Stimulated activated effector memory CD8-positive, alpha-beta T cell treated with anti-CD3 and anti-CD28 coated beads, Interleukin-12 subunit alpha, Interleukin-12 subunit beta, amount 100 ng/mL, for 72 hours (primary cell): ENCODE measurements around the gene ZNF423.
"Not testable (repeated sequence)": the region's sequence is repeated elsewhere in the genome, so short reads cannot be mapped to it uniquely, and the experiment has no call there.

Source experiments
- ATAC-seq: fragments of 150-1000 bp; cut with Tn5 transposase; 2 replicates; pipeline ENCODE4 v1.10.0; 2021
- DNase-seq, 2 donors: peaks; one replicate each; pipeline ENCODE4 v3.0.0; 2021 to 2022; ENCODE audit warnings: low spot score in 2 of 2
- H3K27ac Mint-ChIP-seq: one replicate; pipeline ENCODE4 v1.8.0; 2022; ENCODE audit warnings: mild to moderate bottlenecking, mixed read lengths
- H3K36me3 Mint-ChIP-seq: one replicate; pipeline ENCODE4 v1.8.0; 2022; ENCODE audit warnings: mild to moderate bottlenecking, mixed read lengths
- H3K4me1 Mint-ChIP-seq: one replicate; pipeline ENCODE4 v1.8.0; 2022; ENCODE audit warnings: mixed read lengths
- H3K4me3 Mint-ChIP-seq: one replicate; pipeline ENCODE4 v1.8.0; 2022; ENCODE audit warnings: mild to moderate bottlenecking, mixed read lengths
- H3K9me3 Mint-ChIP-seq: one replicate; pipeline ENCODE4 v1.8.0; 2022; ENCODE audit warnings: mixed read lengths

The ZNF423 gene

DNA sequence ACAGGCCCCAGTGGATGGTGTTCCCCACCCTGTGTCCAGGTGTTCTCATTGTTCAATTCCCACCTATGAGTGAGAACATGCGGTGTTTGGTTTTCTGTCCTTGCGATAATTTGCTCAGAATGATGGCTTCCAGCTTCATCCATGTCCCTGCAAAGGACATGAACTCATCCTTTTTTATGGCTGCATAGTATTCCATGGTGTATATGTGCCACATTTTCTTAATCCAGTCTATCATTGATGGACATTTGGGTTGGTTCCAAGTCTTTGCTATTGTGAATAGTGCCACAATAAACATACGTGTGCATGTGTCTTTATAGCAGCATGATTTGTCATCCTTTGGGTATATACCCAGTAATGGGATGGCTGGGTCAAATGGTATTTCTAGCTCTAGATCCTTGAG, 22.6 kb upstream of the ZNF423 start:
- H3K36me3 Mint-ChIP-seq, ATAC-seq, H3K27ac Mint-ChIP-seq, H3K4me3 Mint-ChIP-seq, H3K4me1 Mint-ChIP-seq, DNase-seq, H3K9me3 Mint-ChIP-seq: not testable (repeated sequence)

DNA sequence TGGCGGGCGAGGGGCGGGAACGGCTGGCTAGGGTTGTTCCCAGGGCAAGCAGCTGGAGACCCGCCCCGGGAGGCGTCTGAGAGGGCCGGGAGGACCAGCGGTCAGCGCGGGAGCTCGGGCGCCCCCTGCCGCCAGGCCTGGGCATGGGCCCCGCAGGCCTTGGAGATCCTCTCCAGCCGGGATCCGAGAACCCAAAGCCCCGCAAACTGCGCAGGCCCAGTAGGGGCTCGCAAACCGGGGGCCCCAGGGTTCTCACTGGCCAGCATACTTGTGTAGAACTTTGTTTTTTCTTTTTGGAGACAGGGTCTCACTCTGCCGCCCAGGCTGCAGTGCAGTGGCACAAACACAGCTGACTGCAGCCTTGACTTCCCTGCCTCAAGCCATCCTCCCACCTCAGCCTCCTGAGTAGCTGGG, 20.8 kb upstream of the ZNF423 start:
- H3K9me3 Mint-ChIP-seq, result no peaks in the 10 kb centered on the region
- H3K4me1 Mint-ChIP-seq, result no peaks in the 10 kb centered on the region
- H3K4me3 Mint-ChIP-seq, result no peak overlapping the region
- H3K36me3 Mint-ChIP-seq, result no peaks in the 10 kb centered on the region
- DNase-seq (peak; percentile 42 to 73), ATAC-seq (peak; percentile 36)
- no peak overlapping the region for H3K27ac Mint-ChIP-seq

GRCh38 chr16:49875806-49876715, 20.1 kb upstream of the ZNF423 start:
- ATAC-seq (no peak), DNase-seq (no peak)
- Mint-ChIP-seq H3K9me3 (no peaks in the 10 kb centered on the region), H3K4me3 (no peak overlapping the region), H3K4me1 (no peaks in the 10 kb centered on the region), H3K27ac (no peak overlapping the region), H3K36me3 (no peaks in the 10 kb centered on the region)

DNA sequence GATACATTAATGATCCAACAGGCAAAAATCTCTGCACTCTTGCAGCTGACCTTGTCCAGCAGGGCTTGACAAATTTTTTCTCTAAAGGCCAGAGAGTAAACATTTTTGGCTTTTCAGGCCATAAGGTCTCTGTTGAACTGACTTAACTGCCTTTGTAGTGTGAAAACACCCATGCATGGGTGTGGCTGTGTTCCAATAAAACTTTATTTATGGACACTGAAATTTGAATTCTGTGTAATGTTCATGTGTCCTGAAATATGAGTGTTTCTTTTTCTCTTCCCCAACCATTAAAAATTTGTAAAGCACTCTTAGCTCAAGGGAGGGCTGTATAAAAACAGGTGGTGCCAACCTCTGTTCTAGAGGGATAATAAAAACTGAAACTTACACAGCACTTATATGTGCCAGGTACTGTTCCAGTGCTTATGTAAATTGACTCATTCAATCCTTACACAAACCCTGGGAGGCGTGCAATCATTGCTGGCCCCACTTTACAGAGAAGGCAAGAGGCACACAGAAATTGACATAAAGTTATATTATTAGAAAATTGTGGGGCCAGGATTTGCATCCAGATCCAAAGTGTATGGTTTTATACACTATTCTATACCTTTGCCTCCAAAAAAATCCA, 18.8 kb upstream of the ZNF423 start:
- ATAC-seq (no peak), DNase-seq (no peak)
- no peaks in the 10 kb centered on the region for H3K9me3 Mint-ChIP-seq
- no peak overlapping the region for H3K4me3 Mint-ChIP-seq
- no peaks in the 10 kb centered on the region for H3K36me3 Mint-ChIP-seq
- H3K4me1 Mint-ChIP-seq, result no peaks in the 10 kb centered on the region
- no peak overlapping the region for H3K27ac Mint-ChIP-seq

DNA sequence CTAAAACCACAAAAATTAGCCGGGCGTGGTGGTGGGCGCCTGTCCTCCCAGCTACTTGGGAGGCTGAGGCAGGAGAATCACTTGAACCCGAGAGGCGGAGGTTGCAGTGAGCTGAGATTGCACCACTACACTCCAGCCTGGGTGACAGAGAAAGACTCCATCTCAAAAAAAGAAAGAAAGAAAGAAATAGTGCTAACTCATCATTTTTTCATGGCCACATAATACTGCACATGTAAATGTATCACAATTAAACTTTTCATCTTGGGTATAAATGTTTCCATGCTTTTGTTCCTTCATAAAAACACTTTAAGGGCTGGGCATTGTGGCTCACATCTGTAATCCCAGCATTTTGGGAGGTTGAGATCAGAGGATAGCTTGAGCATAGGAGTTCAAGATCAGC, 15.9 kb upstream of the ZNF423 start:
- not testable (repeated sequence) for H3K9me3 Mint-ChIP-seq, DNase-seq, H3K4me1 Mint-ChIP-seq, ATAC-seq, H3K36me3 Mint-ChIP-seq, H3K4me3 Mint-ChIP-seq, H3K27ac Mint-ChIP-seq

- ATAC-seq (no peak), DNase-seq (no peak)
- Mint-ChIP-seq H3K4me3 (no peak overlapping the region), H3K27ac (no peak overlapping the region), H3K36me3 (no peaks in the 10 kb centered on the region), H3K9me3 (no peaks in the 10 kb centered on the region), H3K4me1 (no peaks in the 10 kb centered on the region)
Observed at GRCh38 chr16:49869731-49870130, 13.8 kb upstream of the ZNF423 start.

DNA sequence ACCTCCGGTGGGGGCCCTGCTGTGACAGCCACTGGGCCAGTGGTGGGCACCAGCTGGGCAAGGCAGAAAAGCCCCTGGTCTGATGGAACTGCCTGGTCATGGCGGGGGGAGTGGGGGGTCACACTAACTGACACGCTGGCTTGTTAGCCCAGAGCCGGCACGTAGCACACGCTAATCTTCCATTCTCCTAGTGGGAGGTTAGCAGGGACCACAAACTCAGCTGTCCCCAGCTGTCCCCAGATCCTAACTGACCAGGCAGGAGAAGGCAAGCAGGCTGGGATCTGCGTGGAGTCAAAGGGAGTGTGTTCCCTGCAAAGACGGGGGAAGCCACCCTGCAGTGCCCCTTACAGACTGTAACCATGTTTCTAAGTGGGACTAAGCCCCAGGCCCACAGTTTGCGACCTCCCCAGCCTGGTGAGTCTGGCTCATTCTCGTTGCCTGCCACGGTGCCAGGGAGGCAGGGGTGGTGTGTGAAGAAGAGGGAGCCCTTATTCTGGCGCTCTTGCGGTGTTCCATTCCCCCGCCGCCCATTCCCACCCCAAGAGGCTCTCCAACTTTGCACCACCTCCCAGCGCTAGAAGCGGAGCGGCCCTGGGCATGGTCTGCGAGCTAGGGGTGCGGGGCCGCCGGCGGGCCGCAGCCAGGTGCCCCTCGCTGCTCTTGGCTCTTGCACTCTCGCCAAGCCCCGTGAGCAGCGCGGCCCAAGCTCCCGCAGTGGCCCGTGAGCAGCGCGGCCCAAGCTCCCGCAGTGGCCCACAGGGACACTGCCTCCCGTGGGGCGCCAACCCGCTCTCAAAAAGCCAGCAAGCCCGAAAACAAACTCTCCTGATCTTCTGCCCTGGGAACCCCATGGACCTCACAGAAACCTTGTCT, 12.1 kb upstream of the ZNF423 start:
- DNase-seq (no peak), ATAC-seq (no peak)
- Mint-ChIP-seq H3K4me3 (no peak overlapping the region), H3K4me1 (no peaks in the 10 kb centered on the region), H3K36me3 (no peaks in the 10 kb centered on the region), H3K27ac (no peak overlapping the region), H3K9me3 (no peaks in the 10 kb centered on the region)

DNA sequence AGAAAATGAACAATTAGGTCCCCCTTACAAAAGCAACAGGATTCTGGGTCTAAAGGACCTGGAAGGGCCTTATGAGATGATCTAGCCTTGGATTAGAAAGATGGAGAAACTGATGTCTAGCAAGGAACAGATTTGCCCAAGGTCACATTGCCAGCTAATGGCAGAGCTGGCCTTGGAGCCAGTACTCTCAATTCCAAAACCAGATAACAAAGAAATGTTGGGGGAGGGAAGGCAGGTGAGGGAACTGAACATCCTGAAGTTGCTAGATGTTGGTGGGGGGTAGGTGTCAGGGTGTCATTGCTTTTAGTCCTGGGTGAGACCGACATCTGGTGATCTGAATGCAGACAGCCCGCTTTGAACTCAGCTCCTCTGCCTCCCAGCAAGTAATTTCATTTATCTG, 11.3 kb upstream of the ZNF423 start:
- Mint-ChIP-seq H3K9me3 (no peaks in the 10 kb centered on the region), H3K4me3 (no peak overlapping the region), H3K36me3 (no peaks in the 10 kb centered on the region), H3K4me1 (no peaks in the 10 kb centered on the region), H3K27ac (no peak overlapping the region)
- DNase-seq (no peak), ATAC-seq (no peak)

DNA sequence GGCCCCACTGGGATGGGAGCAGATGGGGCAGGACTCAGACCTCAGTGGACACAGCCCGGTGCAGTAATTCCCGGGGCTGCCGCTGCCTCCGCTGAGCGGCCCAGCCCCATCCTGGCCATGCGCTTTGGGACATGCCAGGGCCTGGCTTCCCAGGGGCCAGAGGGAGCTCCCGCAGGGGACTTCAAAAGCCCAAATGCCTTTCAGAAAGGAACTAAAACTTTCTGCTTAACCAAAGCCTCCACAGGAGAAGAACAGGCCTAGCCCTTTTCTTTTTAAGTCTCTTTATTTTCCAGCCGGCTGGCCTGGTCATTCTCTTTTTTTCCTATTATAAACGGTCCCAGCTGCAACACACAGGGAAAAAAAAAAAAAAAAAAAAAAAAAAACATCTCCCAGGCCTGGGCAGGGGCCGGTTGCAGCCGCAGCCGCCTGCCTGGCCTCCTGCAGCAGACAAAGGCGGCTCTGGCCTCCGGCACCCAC, 10.7 kb upstream of the ZNF423 start:
- Mint-ChIP-seq H3K27ac (no peak overlapping the region), H3K4me3 (no peak overlapping the region), H3K9me3 (no peaks in the 10 kb centered on the region), H3K36me3 (no peaks in the 10 kb centered on the region), H3K4me1 (no peaks in the 10 kb centered on the region)
- DNase-seq, result no peak
- no peak for ATAC-seq

- Mint-ChIP-seq H3K27ac (no peak overlapping the region), H3K4me1 (peaks cover 8% of the 10 kb centered on the region), H3K36me3 (peaks cover 1% of the 10 kb centered on the region), H3K9me3 (no peaks in the 10 kb centered on the region), H3K4me3 (no peak overlapping the region)
- DNase-seq, result no peak
- no peak for ATAC-seq
Observed at GRCh38 chr16:49862694-49863093, 6.8 kb upstream of the ZNF423 start.

GRCh38 chr16:49861299-49861698, 5.4 kb upstream of the ZNF423 start:
- H3K4me1 Mint-ChIP-seq, result peaks cover 13% of the 10 kb centered on the region
- ATAC-seq, result no peak
- H3K9me3 Mint-ChIP-seq, result no peaks in the 10 kb centered on the region
- H3K36me3 Mint-ChIP-seq, result peaks cover 6% of the 10 kb centered on the region
- no peak overlapping the region for H3K27ac Mint-ChIP-seq
- no peak for DNase-seq
- H3K4me3 Mint-ChIP-seq, result no peak overlapping the region

DNA sequence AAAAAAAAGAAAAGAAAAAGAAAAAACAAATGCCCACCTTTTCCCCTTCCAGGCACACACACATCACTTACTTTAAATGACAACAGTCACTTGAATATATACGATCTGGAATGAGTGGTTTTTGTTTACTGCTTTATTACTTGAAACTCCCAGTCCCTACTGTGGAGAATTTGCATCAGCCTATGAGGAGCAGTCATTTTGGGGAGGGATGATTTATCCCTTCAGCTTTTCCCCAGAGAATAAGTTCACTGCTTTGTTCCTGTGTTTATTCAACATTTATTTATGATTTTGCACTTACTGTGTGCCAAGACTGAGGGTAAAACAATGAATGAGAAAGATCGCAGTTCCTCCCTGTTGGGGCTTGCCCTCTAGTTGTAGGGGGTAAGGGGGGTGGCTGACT, 4.7 kb upstream of the ZNF423 start:
- Mint-ChIP-seq H3K9me3 (no peaks in the 10 kb centered on the region), H3K4me3 (no peak overlapping the region), H3K36me3 (peaks cover 6% of the 10 kb centered on the region), H3K4me1 (peaks cover 13% of the 10 kb centered on the region), H3K27ac (no peak overlapping the region)
- DNase-seq, result no peak
- ATAC-seq, result no peak

DNA sequence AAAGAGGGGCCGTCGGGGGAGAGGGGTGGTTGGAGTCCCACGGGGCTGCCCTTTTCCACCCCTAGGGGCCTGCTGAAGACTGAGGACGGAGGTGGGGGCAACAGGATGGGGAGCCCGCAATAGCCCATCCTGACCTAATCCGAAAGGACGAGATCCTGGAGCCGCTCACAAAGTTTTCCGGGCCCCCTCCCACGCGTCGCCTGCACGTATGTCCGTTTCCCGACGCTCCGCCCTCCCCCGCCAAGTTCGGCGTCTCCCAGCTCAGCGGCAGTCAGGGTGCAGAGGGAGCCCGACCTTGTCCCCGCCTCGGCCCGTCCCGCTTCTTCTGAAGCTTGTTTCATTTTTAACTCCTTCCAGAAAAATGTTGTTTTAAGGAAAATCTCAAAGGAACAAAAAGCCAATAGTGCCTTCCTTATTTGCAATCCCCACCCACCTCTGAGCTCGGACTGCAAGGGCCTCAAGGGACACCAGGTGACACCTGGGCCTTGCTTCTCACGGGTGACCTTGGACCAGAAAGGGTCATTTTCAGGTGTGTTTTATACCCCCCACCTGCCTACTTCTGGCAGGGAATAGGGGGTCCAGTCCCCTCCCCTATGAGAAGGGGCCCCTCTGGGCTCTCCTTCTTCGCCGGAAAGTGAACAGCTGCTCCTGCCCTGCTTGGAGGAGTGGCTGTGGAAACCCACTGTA, 3.4 kb upstream of the ZNF423 start:
- DNase-seq (no peak), ATAC-seq (no peak)
- peaks cover 13% of the 10 kb centered on the region for H3K4me1 Mint-ChIP-seq
- H3K36me3 Mint-ChIP-seq, result peaks cover 6% of the 10 kb centered on the region
- H3K9me3 Mint-ChIP-seq, result no peaks in the 10 kb centered on the region
- no peak overlapping the region for H3K27ac Mint-ChIP-seq
- H3K4me3 Mint-ChIP-seq, result peak overlapping the region; percentile 30

DNA sequence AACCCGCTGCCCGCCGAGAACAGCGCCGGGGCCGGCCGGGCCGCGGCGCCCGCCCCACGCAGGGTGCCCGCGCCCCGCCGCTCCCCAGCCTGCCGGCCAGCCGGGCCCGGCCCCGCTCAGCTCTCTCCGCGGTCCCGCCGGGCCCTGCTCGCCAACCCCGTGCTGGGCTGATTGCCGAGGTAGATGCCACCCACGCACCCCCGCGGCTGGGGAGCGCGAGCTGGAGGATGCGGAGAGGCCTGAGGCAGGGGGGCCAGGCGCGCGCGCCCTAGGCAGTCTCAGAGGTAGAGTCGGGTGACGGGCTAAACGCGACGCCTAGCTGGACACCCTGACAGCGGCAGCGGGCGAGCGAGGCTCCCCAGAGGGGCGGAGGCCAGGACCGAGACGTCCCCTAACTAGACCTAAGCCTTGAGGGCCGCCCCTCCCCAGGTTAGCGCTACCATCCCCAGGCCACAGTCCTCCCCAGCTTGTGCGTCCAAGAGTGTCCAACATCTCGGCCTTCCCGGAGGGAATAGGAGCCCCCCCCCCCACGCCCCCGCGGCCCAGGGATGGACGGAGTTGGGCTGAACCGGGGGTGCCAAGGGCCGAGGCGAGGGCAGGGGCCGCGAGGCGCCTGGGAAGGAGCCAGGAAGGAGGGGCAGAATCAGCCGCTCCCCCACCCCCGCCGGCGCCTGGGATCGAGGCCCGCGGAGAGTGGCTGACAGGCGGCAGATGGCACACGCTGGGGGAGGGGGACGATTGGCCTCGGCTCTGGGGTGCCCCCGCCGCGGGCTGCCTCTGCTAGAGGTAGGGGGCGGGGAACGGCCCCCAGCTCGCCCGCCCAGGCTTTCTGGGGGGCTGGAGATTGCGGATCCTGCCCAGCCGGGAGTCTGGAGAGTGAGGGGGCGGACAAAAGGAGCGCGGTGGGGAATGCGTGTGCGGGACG, 2.5 kb upstream of the ZNF423 start:
- H3K27ac Mint-ChIP-seq, result no peak overlapping the region
- peaks cover 13% of the 10 kb centered on the region for H3K4me1 Mint-ChIP-seq
- peaks cover 6% of the 10 kb centered on the region for H3K36me3 Mint-ChIP-seq
- H3K9me3 Mint-ChIP-seq, result no peaks in the 10 kb centered on the region
- peak overlapping the region; percentile 69 for H3K4me3 Mint-ChIP-seq
- DNase-seq, result peak in 1 of 2 donors; percentile 58
- peak; percentile 35 for ATAC-seq
